ENCODE measurements around the gene KIAA1217.

Gene KIAA1217

GRCh38 chr10:24524314-24524713 lies 315.4 kb downstream of the KIAA1217 start:
- Histone ChIP-seq H3K79me2 (ENCODE audit: insufficient read depth, low read length) (no peaks in the 10 kb centered on the region), H2AFZ (ENCODE audit: low read length) (no peak overlapping the region), H3K9me2 (ENCODE audit: low read depth, low read length) (no peaks in the 10 kb centered on the region), H3K4me3 (ENCODE audit: low read depth, low read length, poor library complexity, severe bottlenecking) (no peak overlapping the region), H3F3A (ENCODE audit: insufficient read depth, low read length) (no peaks in the 10 kb centered on the region), H3K36me3 (ENCODE audit: insufficient read depth, low read length) (no peaks in the 10 kb centered on the region), H3K9ac (ENCODE audit: low read length) (no peak overlapping the region), H3K4me2 (ENCODE audit: low read length) (no peak overlapping the region), H4K20me1 (ENCODE audit: insufficient read depth, low read length) (no peaks in the 10 kb centered on the region), H3K27me3 (ENCODE audit: insufficient read depth, low read length) (no peaks in the 10 kb centered on the region), H3K27ac (ENCODE audit: low read depth, low read length, poor library complexity, severe bottlenecking) (no peak overlapping the region), H3K4me1 (ENCODE audit: insufficient read depth, low read length, severe bottlenecking) (no peaks in the 10 kb centered on the region), H3K9me3 (ENCODE audit: low read length) (no peaks in the 10 kb centered on the region)
- TF ChIP-seq CTCF (IDR thresholded peaks at IDR 0.05; ENCODE audit: low read length) (no peak), EZH2 (IDR thresholded peaks at IDR 0.05; ENCODE audit: borderline replicate concordance, low read length) (no peak)

- Histone ChIP-seq H3K4me1 (ENCODE audit: insufficient read depth, low read length, severe bottlenecking) (no peaks in the 10 kb centered on the region), H3K4me2 (ENCODE audit: low read length) (no peak overlapping the region), H3K9me3 (ENCODE audit: low read length) (no peaks in the 10 kb centered on the region), H2AFZ (ENCODE audit: low read length) (no peak overlapping the region), H3K9me2 (ENCODE audit: low read depth, low read length) (no peaks in the 10 kb centered on the region), H3F3A (ENCODE audit: insufficient read depth, low read length) (no peaks in the 10 kb centered on the region), H3K9ac (ENCODE audit: low read length) (no peak overlapping the region), H3K27ac (ENCODE audit: low read depth, low read length, poor library complexity, severe bottlenecking) (no peak overlapping the region), H3K27me3 (ENCODE audit: insufficient read depth, low read length) (no peaks in the 10 kb centered on the region), H3K79me2 (ENCODE audit: insufficient read depth, low read length) (no peaks in the 10 kb centered on the region), H3K36me3 (ENCODE audit: insufficient read depth, low read length) (no peaks in the 10 kb centered on the region), H4K20me1 (ENCODE audit: insufficient read depth, low read length) (no peaks in the 10 kb centered on the region), H3K4me3 (ENCODE audit: low read depth, low read length, poor library complexity, severe bottlenecking) (no peak overlapping the region)
- no peak for TF ChIP-seq EZH2 (IDR thresholded peaks at IDR 0.05; ENCODE audit: borderline replicate concordance, low read length)
Observed at GRCh38 chr10:24526085-24526649, 317.2 kb downstream of the KIAA1217 start.

- H4K20me1 ChIP-seq (ENCODE audit: insufficient read depth, low read length), result no peaks in the 10 kb centered on the region
- H3K27me3 ChIP-seq (ENCODE audit: insufficient read depth, low read length), result no peaks in the 10 kb centered on the region
- no peaks in the 10 kb centered on the region for H3F3A ChIP-seq (ENCODE audit: insufficient read depth, low read length)
- no peaks in the 10 kb centered on the region for H3K36me3 ChIP-seq (ENCODE audit: insufficient read depth, low read length)
- no peaks in the 10 kb centered on the region for H3K79me2 ChIP-seq (ENCODE audit: insufficient read depth, low read length)
- H3K27ac ChIP-seq (ENCODE audit: low read depth, low read length, poor library complexity, severe bottlenecking), result no peak overlapping the region
- H3K4me3 ChIP-seq (ENCODE audit: low read depth, low read length, poor library complexity, severe bottlenecking), result no peak overlapping the region
- H3K9me2 ChIP-seq (ENCODE audit: low read depth, low read length), result no peaks in the 10 kb centered on the region
- H3K9ac ChIP-seq (ENCODE audit: low read length), result no peak overlapping the region
- H3K9me3 ChIP-seq (ENCODE audit: low read length), result no peaks in the 10 kb centered on the region
- H2AFZ ChIP-seq (ENCODE audit: low read length), result no peak overlapping the region
- no peak for TF ChIP-seq EZH2 (IDR thresholded peaks at IDR 0.05; ENCODE audit: borderline replicate concordance, low read length)
- TF ChIP-seq CTCF (IDR thresholded peaks at IDR 0.05; ENCODE audit: low read length), result no peak
- no peak overlapping the region for H3K4me2 ChIP-seq (ENCODE audit: low read length)
- no peaks in the 10 kb centered on the region for H3K4me1 ChIP-seq (ENCODE audit: insufficient read depth, low read length, severe bottlenecking)
Observed at GRCh38 chr10:24528946-24529345, 320.0 kb downstream of the KIAA1217 start.

- Histone ChIP-seq H3K36me3 (ENCODE audit: insufficient read depth, low read length) (no peaks in the 10 kb centered on the region), H3K4me2 (ENCODE audit: low read length) (no peak overlapping the region), H3K4me3 (ENCODE audit: low read depth, low read length, poor library complexity, severe bottlenecking) (no peak overlapping the region), H3K4me1 (ENCODE audit: insufficient read depth, low read length, severe bottlenecking) (no peaks in the 10 kb centered on the region), H3K9me3 (ENCODE audit: low read length) (no peaks in the 10 kb centered on the region), H2AFZ (ENCODE audit: low read length) (no peak overlapping the region), H3K9me2 (ENCODE audit: low read depth, low read length) (no peaks in the 10 kb centered on the region), H3K79me2 (ENCODE audit: insufficient read depth, low read length) (no peaks in the 10 kb centered on the region), H3K27ac (ENCODE audit: low read depth, low read length, poor library complexity, severe bottlenecking) (no peak overlapping the region), H3F3A (ENCODE audit: insufficient read depth, low read length) (no peaks in the 10 kb centered on the region), H3K9ac (ENCODE audit: low read length) (no peak overlapping the region), H4K20me1 (ENCODE audit: insufficient read depth, low read length) (no peaks in the 10 kb centered on the region), H3K27me3 (ENCODE audit: insufficient read depth, low read length) (no peaks in the 10 kb centered on the region)
- no peak for TF ChIP-seq EZH2 (IDR thresholded peaks at IDR 0.05; ENCODE audit: borderline replicate concordance, low read length)
- TF ChIP-seq CTCF (IDR thresholded peaks at IDR 0.05; ENCODE audit: low read length), result no peak
Observed at GRCh38 chr10:24531439-24531838, 322.5 kb downstream of the KIAA1217 start.
